ENCODE data around the gene CYP2E1.
"Not testable (repeated sequence)": the region's sequence is repeated elsewhere in the genome, so short reads cannot be mapped to it uniquely, and the experiment has no call there.

The CYP2E1 gene

GRCh38 chr10:133573460-133573859, 46.3 kb downstream of the CYP2E1 start:
- not testable (repeated sequence) for DNase-seq

- DNase-seq: not testable (repeated sequence)
Observed at GRCh38 chr10:133577037-133577436, 49.9 kb downstream of the CYP2E1 start.
